A549 (cell line): ENCODE data around the gene PTPRG. TPM values are rescaled to one million over a fixed set of nuclear protein-coding genes. Genes with fewer than 3 reads are reported as not detected.

Experiments used
- ATAC-seq, 2 experiments: fragments of 200-7000 bp in 1 of 2; fragments of >200 bp in 1 of 2; cut with Nextera tagmentation in 1 of 2; cut with Tn5 transposase in 1 of 2; 3 replicates each; pipeline versions ENCODE4 v1.8.0 to v1.9.1; 2018 to 2020; ENCODE audit warnings: mild to moderate bottlenecking in 1 of 2, moderate library complexity in 1 of 2
- CTCF ChIA-PET: fragments of 300-600 bp; sonication (Branson Sonifier 250); formaldehyde crosslinking; extraction: SDS; loops from one replicate; lab custom pipeline; 2021; ENCODE audit warnings: antibody characterized with exemption, inconsistent platforms; lab: Yijun Ruan, JAX
- POLR2A ChIA-PET: fragments of 350-600 bp; formaldehyde crosslinking; extraction: SDS; loops from one replicate; lab custom pipeline; 2021; ENCODE audit warnings: antibody characterized with exemption, inconsistent platforms; lab: Yijun Ruan, JAX
- DNase-seq, 2 experiments: peaks; one replicate each; pipeline versions ENCODE4 v3.0.0 to v3.0.0-alpha.2; 2011 to 2016; ENCODE audit warnings: low read depth in 1 of 2, low spot score in 1 of 2
- FAIRE-seq: peaks from 2 replicates; lab custom pipeline; 2011; peaks lifted over from hg19 to GRCh38; lab: Jason Lieb, UNC
- H3K27ac ChIP-seq, 2 experiments: fragments of >200 bp; sonication (Bioruptor Twin); formaldehyde crosslinking; 3 replicates each; pipeline ENCODE4 v1.5.1; 2016 to 2017
- H3K4me1 ChIP-seq: fragments of >200 bp; sonication (Bioruptor Twin); formaldehyde crosslinking; 3 replicates; pipeline ENCODE4 v1.6.1; 2016
- H3K4me2 ChIP-seq: fragments of >200 bp; sonication (Bioruptor Twin); formaldehyde crosslinking; 3 replicates; pipeline ENCODE4 v1.6.1; 2016
- H3K4me3 ChIP-seq: fragments of >200 bp; sonication (Bioruptor Twin); formaldehyde crosslinking; 3 replicates; pipeline ENCODE4 v1.5.1; 2016
- H3K9me3 ChIP-seq: fragments of >200 bp; sonication (Bioruptor Twin); formaldehyde crosslinking; 3 replicates; pipeline ENCODE4 v1.6.1; 2016
- CBX8 ChIP-seq: fragments of 200-600 bp; sonication (generic); IDR thresholded peaks from 2 replicates; pipeline ENCODE4 v1.6.1; 2016
- CHD4 ChIP-seq: fragments of 200-600 bp; sonication (generic); IDR thresholded peaks from 2 replicates; pipeline ENCODE4 v1.6.1; 2016; ENCODE audit warnings: antibody characterized with exemption, mild to moderate bottlenecking, borderline replicate concordance
- EHMT2 ChIP-seq: fragments of 200-600 bp; sonication (generic); IDR thresholded peaks from 2 replicates; pipeline ENCODE4 v1.6.1; 2016; ENCODE audit warnings: antibody characterized with exemption, low read depth, mild to moderate bottlenecking, moderate library complexity
- FOSL2 ChIP-seq, 2 experiments: fragments of 450-650 bp in 1 of 2; fragments of >200 bp in 1 of 2; sonication (Bioruptor Twin) in 1 of 2; formaldehyde crosslinking; IDR thresholded peaks; 2 replicates each; pipeline versions ENCODE4 v1.5.0 to v1.6.1; 2016 to 2020; ENCODE audit warnings: mild to moderate bottlenecking in 1 of 2, moderate library complexity in 1 of 2
- GATA3 ChIP-seq: IDR thresholded peaks from 2 replicates; pipeline ENCODE4 v1.6.1; 2012; ENCODE audit warnings: borderline replicate concordance
- HES2 ChIP-seq: fragments of >200 bp; sonication (Bioruptor Twin); formaldehyde crosslinking; IDR thresholded peaks from 2 replicates; pipeline ENCODE4 v1.6.1; 2016
- HMGXB4 ChIP-seq: fragments of 250-450 bp; sonication (Bioruptor Pico); IDR thresholded peaks from 2 replicates; pipeline ENCODE4 v1.5.0; 2021; ENCODE audit warnings: mild to moderate bottlenecking, moderate library complexity, borderline replicate concordance
- HOXB13 ChIP-seq: fragments of 250-450 bp; sonication (Bioruptor Pico); IDR thresholded peaks from 2 replicates; pipeline ENCODE4 v1.5.0; 2020; ENCODE audit warnings: low read depth, mild to moderate bottlenecking, moderate library complexity
- HOXB5 ChIP-seq: fragments of 250-450 bp; sonication (Bioruptor Pico); IDR thresholded peaks from 2 replicates; pipeline ENCODE4 v1.5.0; 2020; ENCODE audit warnings: mild to moderate bottlenecking, moderate library complexity
- MYC ChIP-seq: IDR thresholded peaks from 2 replicates; pipeline ENCODE4 v1.6.1; 2012; ENCODE audit warnings: mild to moderate bottlenecking, inconsistent platforms, low read length, improper control_type of control experiment, borderline replicate concordance
- NFE2L2 ChIP-seq: fragments of 150-350 bp; conservative IDR thresholded peaks from 2 replicates; pipeline ENCODE4 v1.6.1; 2014; ENCODE audit warnings: low read length
- NR3C1 ChIP-seq: fragments of >200 bp; sonication (Bioruptor Twin); formaldehyde crosslinking; IDR thresholded peaks from 3 replicates; pipeline ENCODE4 v1.6.1; 2017
- POLR2A ChIP-seq: IDR thresholded peaks from 2 replicates; pipeline ENCODE4 v1.6.1; 2012; ENCODE audit warnings: mild to moderate bottlenecking, low read length
- RAD21 ChIP-seq, 2 experiments: fragments of >200 bp in 1 of 2; sonication (Bioruptor Twin) in 1 of 2; formaldehyde crosslinking in 1 of 2; IDR thresholded peaks in 1 of 2; conservative IDR thresholded peaks in 1 of 2; 2 replicates in 1 of 2; 3 replicates in 1 of 2; pipeline ENCODE4 v1.6.1; 2012 to 2018; ENCODE audit warnings: inconsistent platforms in 1 of 2
- RARB ChIP-seq: fragments of 250-450 bp; sonication (Bioruptor Pico); IDR thresholded peaks from 2 replicates; pipeline ENCODE4 v1.8.0; 2021; ENCODE audit warnings: mild to moderate bottlenecking, moderate library complexity
- REST ChIP-seq: fragments of 200-600 bp; sonication (generic); IDR thresholded peaks from 2 replicates; pipeline ENCODE4 v1.6.1; 2016; ENCODE audit warnings: antibody characterized with exemption, mild to moderate bottlenecking, moderate library complexity
- TFCP2L1 ChIP-seq: fragments of 250-450 bp; sonication (Bioruptor Pico); IDR thresholded peaks from 2 replicates; pipeline ENCODE4 v1.5.0; 2021; ENCODE audit warnings: mild to moderate bottlenecking
- USF2 ChIP-seq: fragments of 450-650 bp; IDR thresholded peaks from 2 replicates; pipeline ENCODE4 v1.6.1; 2014; ENCODE audit warnings: antibody characterized with exemption
- ZC3H11A ChIP-seq: fragments of 450-650 bp; IDR thresholded peaks from 2 replicates; pipeline ENCODE4 v1.6.1; 2014; ENCODE audit warnings: antibody characterized with exemption, mild to moderate bottlenecking
- WGBS: methylation state at CpG from one replicate; pipeline ENCODE4 v1.1.6; 2017; ENCODE audit errors: missing lambda C conversion rate; 5-methylcytosine and 5-hydroxymethylcytosine counted together
- polyA plus RNA-seq, 4 experiments: library from polyadenylated mRNA; depleted of rRNA in 3 of 4; stranded (reverse); fragments of >200 nt; fragmentation: RNase III in 1 of 4; extraction: RNeasy Plus Mini Kit Qiagen cat#74134 plus additional on column Dnase treatment in 1 of 4; gene quantifications; 2 replicates in 3 of 4; 3 replicates in 1 of 4; pipeline ENCODE4 v1.2.3, GENCODE V29; 2011 to 2017

Gene PTPRG
- polyA plus RNA-seq, 2 of the 4 experiments (the other 2 are of a cell fraction): 4.5 to 4.8 TPM

- WGBS: 38% methylated on average over 2 of the region's 3 CpGs
- TF ChIP-seq POLR2A: no peak
- no peak for TF ChIP-seq GATA3
- TF ChIP-seq FOSL2 (IDR thresholded peaks at IDR 0.05): no peak
- no peak for TF ChIP-seq FOSL2 (CRISPR knock-in tag; IDR thresholded peaks at IDR 0.05)
- no peak for TF ChIP-seq HOXB5
- no peak for TF ChIP-seq MYC
- TF ChIP-seq REST: no peak
- no peak for TF ChIP-seq ZC3H11A
- TF ChIP-seq, all 56 proteins: peak for 0
Observed at GRCh38 chr3:61927332-61927731, 366.0 kb downstream of the PTPRG start.

GRCh38 chr3:61928039-61928438, 366.7 kb downstream of the PTPRG start:
- no peaks in the 10 kb centered on the region for H3K9me3 ChIP-seq
- no peak for FAIRE-seq
- DNase-seq: no peak
- TF ChIP-seq GATA3 (no peak), CHD4 (no peak), CBX8 (no peak)
- no peak for ATAC-seq
- CTCF ChIA-PET: interaction anchor here (1.5 kb wide), 1 partner anchor 8 kb away, joined by 5 read pairs; no protein-coding TSS in a partner anchor
- 46% methylated on average over 3 of the region's 3 CpGs for WGBS
- H3K27ac ChIP-seq: no peak overlapping the region
- no peak overlapping the region for H3K4me2 ChIP-seq
- POLR2A ChIA-PET: no interaction called here
- H3K4me3 ChIP-seq: no peak overlapping the region
- H3K4me1 ChIP-seq: no peaks in the 10 kb centered on the region

More at GRCh38 chr3:61927332-61927731, 366.0 kb downstream of the PTPRG start:
- H3K27ac ChIP-seq: no peak overlapping the region
- no peak for ATAC-seq
- FAIRE-seq: no peak
- ChIA-PET POLR2A (no interaction called here), CTCF (interaction anchor here (1.5 kb wide), 1 partner anchor 9 kb away, joined by 5 read pairs; no protein-coding TSS in a partner anchor)
- no peaks in the 10 kb centered on the region for H3K9me3 ChIP-seq
- no peak overlapping the region for H3K4me2 ChIP-seq
- no peaks in the 10 kb centered on the region for H3K4me1 ChIP-seq
- no peak overlapping the region for H3K4me3 ChIP-seq
- no peak for DNase-seq

GRCh38 chr3:61928776-61929314, 367.5 kb downstream of the PTPRG start:
- DNase-seq: no peak
- 57% methylated on average over 4 of the region's 4 CpGs for WGBS
- ATAC-seq: no peak
- Histone ChIP-seq H3K4me3 (no peak overlapping the region), H3K9me3 (no peaks in the 10 kb centered on the region), H3K4me2 (no peak overlapping the region), H3K4me1 (no peaks in the 10 kb centered on the region), H3K27ac (no peak overlapping the region)
- FAIRE-seq: no peak
- ChIA-PET CTCF (no interaction called here), POLR2A (no interaction called here)
- no peak for TF ChIP-seq MYC
- no peak for TF ChIP-seq FOSL2 (IDR thresholded peaks at IDR 0.05)
- no peak for TF ChIP-seq FOSL2 (CRISPR knock-in tag; IDR thresholded peaks at IDR 0.05)
- no peak for TF ChIP-seq RARB (CRISPR knock-in tag)
- TF ChIP-seq USF2: no peak
- no peak for TF ChIP-seq HMGXB4 (CRISPR knock-in tag)
- TF ChIP-seq REST: no peak
- TF ChIP-seq HES2: no peak
- no peak for TF ChIP-seq HOXB13 (CRISPR knock-in tag)
- no peak for TF ChIP-seq NR3C1
- no peak for TF ChIP-seq NFE2L2
- no peak for TF ChIP-seq RAD21 (conservative IDR thresholded peaks at IDR 0.05 in 1 of 2, IDR thresholded peaks at IDR 0.05 in 1 of 2)
- no peak for TF ChIP-seq EHMT2
- TF ChIP-seq TFCP2L1 (CRISPR knock-in tag): no peak
- TF ChIP-seq, all 56 proteins: peak for 0
